Hematopoietic multipotent progenitor cell treated with erythropoietin and hydrocortisone succinate and interleukin-3 and kit ligand, for 8 days (in vitro differentiated cells): ENCODE data around the gene NCAPH2.

ENCODE experiments used
- DNase-seq: peaks from one replicate; pipeline ENCODE4 v3.0.0-alpha.2; 2015

Gene NCAPH2

GRCh38 chr22:50550395-50550794 lies 42.4 kb downstream of the NCAPH2 start:
- DNase-seq, result no peak

DNA sequence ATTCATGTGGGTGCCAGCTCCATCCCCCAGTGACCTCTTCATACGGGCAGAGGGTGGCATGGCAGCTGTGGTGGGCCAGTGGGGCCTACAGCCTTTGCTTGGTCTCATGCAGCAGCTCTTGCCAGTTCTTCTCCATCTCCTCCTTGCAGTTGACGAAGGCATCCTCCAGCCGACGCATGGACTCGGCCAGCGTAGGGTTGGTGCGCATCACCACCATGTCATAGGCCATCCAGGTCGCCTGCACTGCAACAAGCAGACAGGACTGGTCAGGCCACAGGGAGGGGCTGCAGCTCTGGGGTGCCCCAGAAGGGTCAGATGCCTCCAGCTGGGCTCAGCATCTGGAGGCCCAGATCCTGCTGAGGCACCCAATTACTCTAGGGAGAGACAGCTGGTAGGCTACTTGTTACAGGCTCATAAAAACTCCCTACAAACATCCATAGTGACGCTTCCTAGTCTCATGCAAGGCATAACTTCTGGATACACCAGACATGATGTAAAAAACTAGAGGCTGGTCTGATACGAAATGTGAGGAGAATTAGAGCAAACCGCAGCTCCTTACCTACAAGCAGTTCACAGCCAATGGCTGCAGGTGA lies 43.2 kb downstream of the NCAPH2 start:
- DNase-seq, result no peak

DNA sequence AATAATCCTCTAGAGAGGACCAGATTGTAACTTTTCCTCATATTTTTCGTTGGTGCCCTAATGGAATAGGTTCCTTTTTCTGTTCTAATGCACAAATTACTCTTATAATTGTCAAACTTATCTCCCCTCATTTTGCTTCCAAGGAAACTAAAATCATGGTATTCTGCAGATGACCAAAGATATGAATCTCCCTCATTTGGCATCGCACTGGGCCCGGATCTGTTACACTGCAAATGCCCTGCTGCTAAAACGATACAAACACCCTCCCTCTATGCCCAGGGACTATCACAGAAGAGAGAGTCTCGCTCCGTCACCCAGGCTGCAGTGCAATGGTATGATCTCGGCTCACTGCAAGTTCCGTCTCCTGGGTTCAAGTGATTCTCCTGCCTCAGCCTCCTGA lies 45.3 kb downstream of the NCAPH2 start:
- no peak for DNase-seq

DNA sequence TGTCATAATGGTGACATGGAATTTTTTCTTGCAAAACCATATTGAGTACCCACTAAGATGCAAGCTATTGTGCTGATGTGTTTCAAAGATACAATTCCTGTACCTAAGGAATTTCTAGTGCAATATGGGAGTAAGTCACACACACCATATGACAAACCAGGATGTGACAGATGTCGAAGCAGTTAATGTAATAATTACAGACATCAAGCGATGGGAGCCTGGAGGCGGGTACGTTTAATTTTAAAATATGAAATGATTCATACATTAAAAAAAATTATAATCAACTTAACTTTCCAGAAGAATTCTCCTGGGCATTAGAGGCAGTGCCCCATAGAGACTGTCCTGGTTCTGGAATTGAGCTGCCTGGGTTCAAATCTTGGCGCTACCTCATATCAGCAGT lies 48.7 kb downstream of the NCAPH2 start:
- no peak for DNase-seq

- DNase-seq, result no peak
These were observed 52.0 kb downstream of the NCAPH2 start for GRCh38 chr22:50560034-50560433.

GRCh38 chr22:50561401-50562358 lies 53.7 kb downstream of the NCAPH2 start:
- DNase-seq, result no peak

GRCh38 chr22:50562523-50563412 lies 54.7 kb downstream of the NCAPH2 start, which contains the start of gene SYCE3:
TSS of gene SYCE3 (minus strand) at chr22:50562919. CDS start at chr22:50556405, 6,514 bp downstream.
- DNase-seq, result peak; percentile 96

- no peak for DNase-seq
These were observed 55.6 kb downstream of the NCAPH2 start for GRCh38 chr22:50563413-50564160.

GRCh38 chr22:50564289-50564688 lies 56.3 kb downstream of the NCAPH2 start:
- no peak for DNase-seq

DNA sequence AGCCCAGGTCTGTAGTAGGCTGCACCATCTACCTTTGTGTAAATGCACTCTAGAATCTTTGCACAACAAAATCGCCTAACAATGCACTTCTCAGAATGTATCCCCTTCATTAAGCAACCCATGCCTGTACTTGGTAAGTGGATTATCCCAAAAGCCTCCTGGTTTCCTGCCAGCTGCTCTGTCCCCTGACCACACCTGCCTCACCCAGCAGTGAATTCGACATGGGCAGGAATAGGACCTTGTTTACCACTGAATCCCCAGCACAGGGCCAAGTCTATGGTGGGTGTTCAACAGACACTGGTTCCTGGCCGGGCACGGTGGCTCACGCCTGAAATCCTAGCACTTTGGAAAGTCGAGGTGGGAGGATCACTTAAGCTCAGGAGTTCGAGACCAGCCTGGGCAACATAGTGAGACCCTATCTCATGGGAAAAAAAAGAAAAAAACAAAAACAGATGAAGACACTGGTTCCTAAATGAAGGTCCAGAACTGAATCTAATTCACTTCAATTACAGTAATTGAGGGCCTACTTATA lies 59.8 kb downstream of the NCAPH2 start:
- no peak for DNase-seq

DNA sequence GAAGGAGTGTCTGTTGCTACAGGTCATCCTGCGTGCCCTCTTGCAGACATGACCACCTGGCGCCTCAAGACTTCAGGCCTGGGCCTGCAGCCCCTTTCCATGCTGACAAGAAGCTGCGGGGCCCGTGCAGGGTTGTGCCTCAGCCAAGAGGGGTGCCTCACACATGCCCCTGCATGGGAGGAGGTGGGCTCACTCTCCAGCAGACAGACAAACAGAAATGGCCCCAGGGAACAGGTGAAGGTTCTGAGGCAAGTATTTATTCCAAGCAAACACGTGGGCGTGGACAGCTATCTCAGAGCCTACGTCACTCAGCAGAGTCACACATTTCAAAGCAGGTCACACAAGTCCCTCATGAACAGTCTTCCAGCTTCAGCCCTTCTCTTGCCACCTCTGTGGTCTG lies 60.6 kb downstream of the NCAPH2 start:
- no peak for DNase-seq

DNA sequence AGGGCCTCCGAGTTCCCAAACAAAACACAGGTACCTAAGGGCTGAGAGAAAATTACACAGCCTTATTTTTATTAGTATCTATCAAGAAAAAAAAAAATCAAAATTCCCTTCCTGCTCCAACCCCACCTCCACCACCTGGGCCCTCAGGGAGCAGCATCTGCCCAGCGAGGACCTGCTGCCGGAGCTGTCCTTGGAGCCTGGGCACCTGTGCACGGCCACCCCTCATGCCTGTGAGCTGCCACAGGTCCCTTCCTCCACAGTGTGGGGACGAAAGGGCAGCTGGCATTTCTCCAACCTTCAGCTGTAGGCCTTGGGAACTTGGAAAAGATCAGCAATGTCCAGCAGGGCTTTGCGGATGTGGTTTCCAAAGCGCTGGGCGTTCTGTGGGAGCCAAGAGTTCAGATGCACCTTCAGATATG lies 61.0 kb downstream of the NCAPH2 start:
- no peak for DNase-seq

DNA sequence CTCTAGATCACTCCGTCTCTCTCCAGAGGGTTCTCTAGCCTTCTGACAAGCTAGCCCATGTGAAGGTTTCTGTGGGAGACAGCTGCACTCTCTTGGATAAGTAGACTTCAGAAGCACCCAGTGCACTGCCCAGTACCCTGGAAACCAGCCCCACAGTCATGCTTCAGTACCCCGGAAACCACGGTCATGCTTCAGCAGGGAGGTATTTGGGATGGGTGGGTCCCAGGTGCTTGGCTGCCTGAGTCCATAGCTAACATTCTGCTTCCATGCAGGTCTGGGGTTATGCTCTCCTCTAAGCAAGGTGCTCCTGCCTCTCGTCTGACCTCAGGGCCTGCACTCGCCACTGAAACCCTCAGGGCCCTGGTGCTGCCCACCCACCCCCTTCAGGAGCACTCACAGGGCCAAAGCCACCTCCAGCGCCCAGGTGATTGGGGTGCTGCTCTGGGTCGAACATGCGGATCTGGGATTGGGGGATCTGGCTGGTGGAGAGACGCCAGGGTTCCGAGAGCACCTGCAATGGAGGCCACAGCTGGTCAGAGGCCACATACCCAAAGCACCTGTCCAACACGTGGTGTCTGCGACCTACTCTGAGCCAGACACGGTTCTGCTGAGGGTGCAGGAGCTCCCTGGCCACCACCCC lies 62.0 kb downstream of the NCAPH2 start:
- no peak for DNase-seq

- DNase-seq, result no peak
These were observed 62.8 kb downstream of the NCAPH2 start for GRCh38 chr22:50570861-50571260.

DNA sequence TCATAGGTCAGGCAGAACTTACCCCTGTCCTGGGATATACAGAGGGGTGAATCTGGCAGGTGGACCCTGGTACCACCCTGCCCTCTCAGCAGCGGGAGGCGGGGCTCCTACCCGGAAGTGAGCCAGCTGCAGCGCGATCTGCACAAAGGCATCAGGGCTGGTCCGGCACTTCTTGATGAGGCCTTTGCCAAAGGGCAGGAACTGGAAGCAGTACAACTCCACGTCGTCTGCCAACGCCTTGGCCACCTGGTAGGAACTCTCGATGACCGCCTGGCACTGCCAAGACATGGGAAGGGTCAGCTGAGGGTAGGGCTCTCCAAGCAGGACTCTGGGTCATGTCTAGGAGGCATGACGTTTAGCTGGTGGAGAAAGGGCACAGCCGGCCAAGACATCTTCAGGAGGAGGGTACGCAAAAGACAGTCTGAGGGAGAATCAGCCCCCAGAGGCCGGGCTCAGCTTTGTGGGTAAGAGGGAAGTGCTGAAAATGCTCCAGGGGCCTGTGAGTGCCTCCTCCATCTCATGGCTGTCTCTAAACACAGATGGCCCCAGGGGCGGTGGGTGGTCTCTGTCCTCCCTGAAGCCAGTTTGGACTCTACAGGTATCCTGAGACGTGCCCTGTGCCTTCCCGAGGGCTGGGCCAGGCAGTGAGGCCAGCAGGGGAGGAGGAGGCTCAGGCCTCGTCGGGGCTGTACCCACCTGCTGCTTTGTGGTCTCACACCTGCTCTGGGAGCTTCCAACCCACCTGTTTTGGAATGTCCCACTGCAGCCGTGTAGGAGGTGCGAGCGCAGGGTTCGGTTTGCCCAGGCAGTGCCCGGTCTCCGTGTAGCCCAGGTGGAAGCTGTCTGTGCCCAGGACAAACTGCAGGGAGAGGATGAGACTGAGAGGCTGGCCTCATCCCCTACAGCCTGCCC lies 63.5 kb downstream of the NCAPH2 start:
- DNase-seq, result no peak

DNA sequence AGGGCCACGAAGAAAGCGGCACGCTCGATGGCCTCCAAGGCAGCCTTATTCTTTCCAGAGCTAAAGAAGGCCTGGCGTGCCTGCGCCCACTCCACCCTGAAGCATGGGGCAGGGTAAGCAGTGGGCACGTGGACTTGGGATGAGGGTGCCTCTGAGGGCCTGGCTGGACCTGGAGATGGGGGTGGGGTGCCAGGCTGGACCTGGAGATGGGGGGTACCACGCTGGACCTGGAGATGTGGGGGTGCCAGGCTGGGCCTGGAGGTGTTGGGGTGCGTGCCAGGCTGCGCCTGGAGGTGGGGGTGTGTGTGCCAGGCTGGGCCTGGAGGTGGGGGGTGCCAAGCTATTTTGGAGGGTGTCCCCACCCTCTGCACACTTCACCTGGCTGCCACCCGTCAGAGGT lies 64.9 kb downstream of the NCAPH2 start:
- DNase-seq, result no peak

DNA sequence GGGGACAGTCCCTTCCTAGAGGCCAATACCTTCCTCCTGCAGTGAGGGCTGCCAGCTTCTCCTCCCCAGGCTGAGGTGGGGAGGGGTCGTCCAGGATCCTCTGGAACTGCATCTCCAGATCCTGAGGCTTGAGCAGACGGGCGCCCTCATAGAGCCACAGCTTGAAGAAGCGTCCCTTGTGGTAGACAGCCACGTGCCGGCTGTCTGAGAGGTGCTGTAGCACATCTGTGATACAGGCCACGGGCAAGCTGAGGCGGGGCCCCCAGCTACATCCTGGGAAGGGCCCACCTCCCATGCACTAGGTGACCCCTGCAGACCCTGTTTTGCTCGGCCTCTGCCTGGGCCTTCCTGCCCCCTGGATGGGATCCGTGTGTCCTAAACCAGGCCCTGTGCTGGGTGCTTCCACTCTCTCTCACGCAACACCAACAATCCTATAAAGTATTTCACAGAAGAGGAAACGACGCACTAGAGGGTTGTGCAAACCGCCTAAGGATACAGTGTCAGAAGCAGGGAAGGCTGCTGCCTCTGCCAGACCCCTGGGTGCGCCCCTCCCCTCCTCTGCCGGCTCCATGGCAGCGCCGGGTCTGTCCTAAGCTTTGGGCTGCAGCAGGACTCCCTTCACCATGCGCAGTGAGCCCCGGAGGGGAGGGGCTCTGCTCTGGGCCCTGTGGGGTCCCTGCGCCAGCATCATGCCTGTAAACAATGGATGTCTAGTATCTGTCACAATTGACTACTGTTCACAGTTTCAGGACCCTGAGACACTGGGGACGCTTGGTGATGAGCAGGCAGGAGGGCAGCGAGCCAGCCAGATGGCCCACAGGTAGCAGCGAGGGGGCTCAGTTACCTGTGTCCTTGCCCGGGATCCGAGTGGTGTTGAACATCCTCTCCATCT lies 65.7 kb downstream of the NCAPH2 start:
- DNase-seq, result no peak

GRCh38 chr22:50574383-50574755 lies 66.3 kb downstream of the NCAPH2 start:
- DNase-seq, result no peak
